IPS-NIHi7 (cell line): ENCODE measurements around the gene ADH1A.
"Not testable (repeated sequence)": the region's sequence is repeated elsewhere in the genome, so short reads cannot be mapped to it uniquely, and the experiment has no call there.

Experiments used
- DNase-seq: peaks from one replicate; pipeline ENCODE4 v3.0.0; 2012; ENCODE audit warnings: mixed read lengths; ENCODE audit errors: extremely low spot score

The ADH1A gene

DNA sequence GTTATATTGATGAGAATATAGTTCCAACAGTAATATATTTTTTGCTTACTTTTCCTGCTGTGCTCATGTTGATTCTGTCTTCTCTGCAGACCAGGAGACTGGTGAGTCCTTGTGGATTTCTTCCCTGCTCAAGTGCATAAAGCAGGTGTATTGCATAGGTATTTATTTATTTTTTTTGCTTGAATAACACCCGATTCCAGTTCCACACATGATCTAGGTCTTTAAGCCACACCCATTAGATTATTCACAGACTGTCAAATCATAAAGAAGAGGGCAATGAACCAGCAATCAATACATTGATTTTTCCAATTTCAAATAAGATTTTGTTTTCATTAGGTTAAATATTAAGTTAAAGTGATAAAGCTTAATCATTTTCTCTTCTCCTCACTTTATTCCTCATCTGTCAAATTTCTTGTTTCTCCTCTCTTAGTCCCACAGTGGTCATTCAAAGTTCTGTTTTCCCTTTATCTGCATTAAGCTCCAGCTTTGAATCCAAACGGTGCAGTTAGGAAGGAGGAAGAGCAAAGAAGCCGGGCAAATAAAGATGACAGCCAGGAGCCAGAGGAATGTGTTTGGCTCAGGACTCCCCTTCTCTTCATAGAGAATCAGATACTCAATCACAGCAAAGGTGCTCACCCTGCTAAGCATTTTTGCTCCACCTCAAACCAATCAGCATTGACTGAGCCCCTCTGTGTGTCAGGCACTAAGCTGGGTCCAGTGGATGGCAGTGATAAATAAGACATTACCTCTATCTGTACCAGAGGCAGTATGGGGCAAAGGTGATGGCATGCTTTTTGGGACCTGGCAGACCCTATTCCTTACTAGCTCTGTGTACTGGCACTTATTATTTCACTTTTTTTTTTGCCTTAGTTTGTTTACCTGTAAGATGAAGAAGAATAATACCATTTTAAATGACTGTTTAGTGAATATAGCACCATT lies at the start of gene ADH1A:
Gene ADH1A, minus strand, starts transcription at position 138 of the 939 bp plus-strand sequence. Its CDS starts 71 bp downstream, at position 67.
- no peak for DNase-seq

GRCh38 chr4:99339172-99339571 lies 48.4 kb upstream of the ADH1A start:
- no peak for DNase-seq

DNA sequence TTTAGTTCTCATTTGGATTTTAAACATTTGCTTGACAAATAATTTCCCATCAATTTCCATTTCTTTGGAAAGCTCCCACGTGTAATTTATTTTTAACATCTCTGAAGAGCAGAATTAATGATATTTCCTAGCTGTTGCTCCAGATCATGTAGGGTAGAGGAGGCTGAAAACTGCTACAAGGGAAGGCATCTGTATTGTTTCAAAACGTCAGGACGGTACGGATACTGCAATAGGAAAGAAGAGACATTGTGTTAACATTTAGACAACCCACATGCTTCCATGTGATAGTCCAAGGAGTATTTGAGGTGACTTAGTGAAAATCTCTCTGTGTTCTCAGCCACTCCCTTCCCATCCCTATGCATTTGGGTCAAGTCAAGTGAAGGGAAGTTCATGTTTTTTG lies 45.8 kb upstream of the ADH1A start:
- no peak for DNase-seq

DNA sequence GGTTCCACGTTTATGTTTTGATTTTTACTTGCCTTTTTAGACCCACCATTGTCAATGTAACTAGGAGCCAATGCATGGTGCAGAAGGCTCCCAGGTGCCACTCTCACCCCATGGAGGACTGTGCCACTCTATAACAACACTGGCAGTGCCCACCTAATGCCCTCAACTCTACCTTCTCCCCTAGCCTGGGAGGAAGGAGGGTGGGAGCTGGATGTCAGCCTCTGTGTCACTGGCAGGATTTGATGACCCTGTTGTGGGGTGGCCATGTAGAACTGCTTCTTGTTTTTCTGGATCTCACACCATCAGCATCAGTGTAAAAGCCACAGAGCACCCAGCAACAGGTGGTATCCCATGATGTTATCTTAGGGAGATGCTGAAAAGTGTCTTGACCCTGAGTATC lies 44.1 kb upstream of the ADH1A start:
- DNase-seq, result no peak

DNA sequence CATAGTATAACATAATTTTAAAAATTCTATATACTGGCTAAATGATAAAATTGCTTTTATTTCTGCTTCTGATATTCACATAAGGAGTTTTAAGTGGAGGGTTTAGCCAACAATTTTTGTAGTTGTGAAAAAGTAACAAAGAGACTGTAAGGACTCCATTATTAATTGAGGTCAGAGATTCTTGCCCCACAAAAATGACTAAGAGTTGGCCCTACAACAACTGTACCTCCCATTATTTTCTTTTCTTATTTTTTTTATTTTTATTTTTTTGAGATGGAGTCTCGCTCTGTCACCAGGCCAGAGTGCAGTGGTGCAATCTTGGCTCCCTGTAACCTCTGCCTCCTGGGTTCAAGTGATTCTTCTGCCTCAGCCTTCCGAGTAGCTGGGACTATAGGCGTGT lies 39.9 kb upstream of the ADH1A start:
- DNase-seq, result no peak

DNA sequence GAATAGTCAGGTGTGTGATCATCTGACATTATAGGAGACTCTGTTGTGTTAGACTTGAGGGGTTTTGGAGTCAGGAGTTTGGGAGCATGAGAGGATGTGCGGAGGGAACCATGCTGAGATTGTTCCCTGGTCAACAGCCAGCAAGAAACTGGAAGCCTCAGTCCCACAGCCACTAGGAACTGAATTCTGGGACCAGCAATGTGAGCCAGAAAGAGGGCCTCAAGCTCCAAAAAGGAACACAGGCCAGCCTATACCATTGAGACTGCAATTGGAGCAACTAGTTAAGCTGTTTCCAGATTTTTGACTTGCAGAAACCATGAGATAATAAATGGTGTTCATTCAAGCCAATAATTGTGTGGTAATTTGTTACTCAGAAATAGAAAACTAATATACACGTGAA lies 39.1 kb upstream of the ADH1A start:
- no peak for DNase-seq

DNA sequence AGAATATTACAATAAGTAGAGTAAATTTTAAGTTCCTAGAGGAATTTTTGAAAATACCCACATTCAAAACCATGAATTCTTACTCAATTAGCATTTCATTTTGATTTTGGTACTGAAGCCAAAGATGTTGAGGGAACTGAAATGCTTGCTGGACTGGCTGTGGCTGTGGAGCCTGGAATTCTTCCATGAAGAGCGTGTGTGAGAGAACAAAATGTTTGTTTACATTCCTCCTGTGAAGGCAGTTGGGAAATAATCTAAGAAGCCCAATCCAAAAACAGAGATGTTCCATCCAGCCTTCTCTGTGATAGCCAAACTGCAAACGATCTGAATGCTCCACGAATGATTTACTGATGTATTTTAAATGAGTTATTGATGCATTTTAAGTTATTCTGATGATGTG lies 34.2 kb upstream of the ADH1A start:
- no peak for DNase-seq

DNA sequence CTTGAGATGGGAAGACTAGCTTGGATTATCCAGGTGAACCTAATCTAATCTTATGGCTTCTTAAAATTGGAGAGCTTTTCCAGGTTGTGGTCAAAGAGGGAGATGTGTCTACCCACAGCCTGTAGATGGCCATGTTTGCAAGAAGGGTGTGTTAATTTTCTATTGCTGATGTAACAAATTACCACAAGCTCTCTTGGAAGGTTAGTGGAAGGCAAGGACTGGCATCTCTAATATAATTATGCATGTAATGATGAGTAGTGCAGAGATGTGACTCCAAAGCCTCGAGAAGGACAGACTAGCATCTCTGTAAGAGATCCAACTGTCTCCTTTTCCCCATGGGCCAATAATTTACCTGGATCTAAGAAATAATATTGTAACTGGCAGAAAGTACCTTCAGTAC lies 33.6 kb upstream of the ADH1A start:
- DNase-seq, result no peak

GRCh38 chr4:99323756-99324155 lies 33.0 kb upstream of the ADH1A start:
- DNase-seq, result no peak

- DNase-seq, result peak; percentile 15
Observed at GRCh38 chr4:99321241-99322191, 30.7 kb upstream of the ADH1A start, which contains the start of gene ADH1B. Gene ADH1B, minus strand, starts transcription at chr4:99321401. Its CDS starts 70 bp downstream, at chr4:99321331.

DNA sequence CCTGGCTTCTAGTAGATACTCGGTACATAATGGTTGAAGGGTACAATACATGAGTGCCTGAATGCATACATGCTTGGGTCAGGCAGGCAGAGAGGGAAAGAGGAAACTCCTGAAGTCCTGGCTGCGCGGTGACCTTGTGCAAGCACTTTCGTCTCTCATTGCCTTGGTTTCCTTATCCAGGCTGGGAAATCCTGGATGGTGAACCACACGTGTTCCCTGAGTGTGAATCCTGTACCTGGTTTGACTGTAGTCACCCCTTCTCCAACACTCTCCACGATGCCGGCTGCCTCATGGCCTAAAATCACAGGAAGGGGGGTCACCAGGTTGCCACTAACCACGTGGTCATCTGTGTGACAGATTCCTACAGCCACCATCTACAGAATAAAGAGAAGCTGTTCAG lies 27.0 kb upstream of the ADH1A start:
- DNase-seq, result not testable (repeated sequence)

DNA sequence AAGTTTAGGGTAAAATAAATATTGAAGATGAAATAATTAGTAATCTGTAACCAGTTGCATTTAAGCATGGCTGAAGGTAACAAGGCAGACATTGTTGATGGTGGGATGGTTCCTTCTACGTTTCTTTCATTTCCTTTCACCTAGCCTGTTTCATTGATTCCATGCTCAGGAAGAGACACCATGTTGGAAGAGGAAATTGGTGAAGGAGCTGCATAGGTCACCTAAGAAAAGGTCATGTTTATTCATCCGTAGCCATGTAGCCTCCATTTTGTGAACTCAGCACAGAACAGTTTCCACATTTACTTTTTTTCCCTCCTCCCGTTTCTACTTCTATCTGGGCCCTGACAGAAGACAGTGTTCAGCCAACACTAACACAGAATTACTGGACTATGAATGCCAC lies 26.6 kb upstream of the ADH1A start:
- no peak for DNase-seq

DNA sequence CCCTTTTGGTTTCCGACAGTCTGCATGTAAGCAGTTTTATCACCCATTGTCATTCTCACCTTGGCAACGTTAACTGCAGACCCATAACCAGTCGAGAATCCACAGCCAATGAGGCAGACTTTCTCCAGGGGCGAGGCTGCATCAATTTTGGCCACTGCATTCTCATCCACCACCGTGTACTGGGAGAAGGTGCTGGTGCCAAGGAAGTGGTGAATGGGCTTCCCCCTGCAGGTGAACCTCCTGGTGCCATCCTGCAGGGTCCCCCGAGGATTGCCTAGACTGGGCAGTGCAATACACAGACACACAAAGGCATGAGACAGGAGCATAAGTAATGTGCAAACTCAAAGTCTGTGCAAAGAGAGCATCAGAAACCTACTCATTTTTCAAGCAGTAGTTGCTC lies 25.1 kb upstream of the ADH1A start:
- DNase-seq, result no peak

GRCh38 chr4:99314211-99314610 lies 23.4 kb upstream of the ADH1A start:
- no peak for DNase-seq

- DNase-seq, result no peak
Observed at GRCh38 chr4:99310389-99310788, 19.6 kb upstream of the ADH1A start.

DNA sequence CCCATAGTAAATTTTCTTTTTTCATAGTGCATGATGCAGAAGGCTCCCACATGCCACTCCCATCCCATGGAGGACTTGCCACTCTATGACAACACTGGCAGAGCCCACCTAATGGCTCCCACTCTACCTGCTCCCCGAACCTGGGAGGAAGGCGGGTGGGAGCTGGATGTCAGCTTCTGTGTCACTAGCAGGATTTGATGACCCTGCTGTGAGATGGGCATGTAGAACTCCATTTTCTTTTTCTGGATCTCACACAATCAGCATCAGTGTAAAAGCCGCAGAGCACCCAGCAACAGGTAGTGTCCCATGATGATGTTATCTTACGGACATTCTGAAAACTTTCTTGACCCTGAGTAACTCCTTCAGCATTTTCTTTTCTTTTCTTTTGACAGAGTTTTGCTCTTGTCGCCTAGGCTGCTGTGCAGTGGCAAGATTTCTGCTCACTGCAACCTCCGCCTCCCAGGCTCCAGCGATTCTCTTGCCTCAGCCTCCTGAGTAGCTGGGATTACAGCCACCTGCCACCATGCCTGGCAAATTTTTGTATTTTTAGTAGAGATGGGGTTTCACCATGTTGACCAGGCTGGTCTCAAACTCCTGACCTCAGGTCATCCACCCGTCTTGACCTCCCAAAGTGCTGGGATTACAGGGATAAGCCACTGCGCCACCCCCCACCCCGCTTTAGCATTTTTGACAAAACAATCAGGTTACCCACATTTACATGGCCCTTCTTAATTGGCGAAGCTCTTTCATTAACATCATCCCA lies 15.0 kb upstream of the ADH1A start:
- no peak for DNase-seq

- DNase-seq, result no peak
Observed at GRCh38 chr4:99301376-99302164, 10.8 kb upstream of the ADH1A start.

DNA sequence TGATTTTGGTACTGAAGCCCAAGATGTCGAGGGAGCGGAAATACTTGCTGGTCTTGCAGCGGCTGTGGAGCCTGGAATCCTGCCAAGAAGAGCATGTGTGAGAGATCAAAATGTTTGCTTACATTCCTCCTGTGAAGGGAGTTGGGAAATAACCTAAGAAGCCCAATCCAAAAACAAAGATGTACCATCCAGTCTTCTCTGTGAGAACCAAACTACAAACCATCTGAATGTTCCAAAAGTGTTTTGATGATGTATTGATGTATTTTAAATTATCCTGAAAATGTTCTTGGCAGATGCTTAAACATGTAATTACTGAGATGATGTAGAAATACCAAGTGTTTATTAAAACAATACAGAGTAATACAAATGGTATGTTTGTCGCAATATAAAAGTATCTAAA lies 10.1 kb upstream of the ADH1A start:
- no peak for DNase-seq

- DNase-seq, result no peak
Observed at GRCh38 chr4:99293357-99293756, 2.6 kb upstream of the ADH1A start.

DNA sequence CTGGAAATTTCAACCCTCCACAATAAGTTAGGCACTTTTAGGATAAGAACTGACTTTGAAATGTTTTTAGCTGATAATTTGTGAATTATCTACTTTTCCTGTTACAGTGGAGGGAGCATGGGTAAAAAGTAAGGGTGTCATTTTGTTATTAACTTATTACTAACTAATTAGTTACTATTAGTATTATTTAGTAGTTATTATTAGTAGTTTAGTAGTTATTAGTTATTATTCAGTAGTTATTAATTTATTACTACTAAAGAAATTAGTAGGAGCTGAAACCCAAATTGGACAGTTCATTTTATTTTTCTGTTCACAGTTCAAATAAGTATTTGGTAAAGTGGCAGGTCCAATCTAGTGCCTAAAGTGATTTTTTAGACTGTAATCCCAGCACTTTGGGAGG lies 5.4 kb downstream of the ADH1A start:
- DNase-seq, result no peak

DNA sequence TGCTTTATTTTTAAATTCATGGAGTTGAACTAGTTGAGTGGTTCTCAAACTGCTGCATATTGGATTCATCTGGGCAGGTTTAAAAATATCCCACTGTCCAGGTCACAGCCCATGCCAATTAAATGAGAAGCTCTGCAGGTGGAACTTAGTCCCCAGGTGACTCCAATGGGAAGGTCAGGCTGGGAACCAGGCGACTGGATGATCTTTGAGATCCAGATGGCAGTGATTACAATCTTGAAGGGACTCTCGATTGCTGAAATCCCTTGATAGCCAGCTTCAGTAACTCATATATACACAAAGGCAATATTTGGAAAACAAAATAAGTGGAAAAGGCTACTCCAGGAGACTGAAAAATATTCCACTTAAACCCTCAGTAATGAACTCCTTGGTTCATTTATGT lies 8.1 kb downstream of the ADH1A start:
- DNase-seq, result no peak
